Muscle layer of duodenum (tissue), 2 donors: Measurements from ENCODE around the gene LRRTM2.
"Not testable (repeated sequence)": the region's sequence is repeated elsewhere in the genome, so short reads cannot be mapped to it uniquely, and the experiment has no call there.

ENCODE experiments used
- H3K27ac ChIP-seq: one replicate; pipeline ENCODE4 v1.7.0; 2013; ENCODE audit warnings: mild to moderate bottlenecking, low read length
- H3K27me3 ChIP-seq: one replicate; pipeline ENCODE4 v1.7.0; 2013; ENCODE audit warnings: low read depth, mild to moderate bottlenecking, control low read depth, low read length
- H3K36me3 ChIP-seq, 2 donors: one replicate each; pipeline ENCODE4 v1.7.0; 2013; ENCODE audit warnings: low read length in 2 of 2, control low read depth in 1 of 2, mild to moderate bottlenecking in 1 of 2; ENCODE audit not compliant: insufficient read depth in 2 of 2, control insufficient read depth in 1 of 2
- H3K4me1 ChIP-seq, 2 donors: one replicate each; pipeline ENCODE4 v1.7.0; 2013; ENCODE audit warnings: low read length in 2 of 2, mild to moderate bottlenecking in 2 of 2, control low read depth in 1 of 2, moderate library complexity in 1 of 2; ENCODE audit not compliant: insufficient read depth in 2 of 2, control insufficient read depth in 1 of 2
- H3K4me3 ChIP-seq, 2 donors: one replicate each; pipeline ENCODE4 v1.7.0; 2013; ENCODE audit warnings: low read length in 2 of 2, low read depth in 1 of 2, mild to moderate bottlenecking in 1 of 2
- H3K9me3 ChIP-seq, 2 donors: one replicate each; pipeline ENCODE4 v1.7.0; 2013; ENCODE audit warnings: low read length in 2 of 2, control low read depth in 1 of 2, mild to moderate bottlenecking in 1 of 2; ENCODE audit not compliant: control insufficient read depth in 1 of 2
- donor health status: healthy.

The LRRTM2 gene

GRCh38 chr5:138834853-138835252 lies 40.3 kb downstream of the LRRTM2 start:
- not testable (repeated sequence) for H3K9me3 ChIP-seq, H3K4me1 ChIP-seq, H3K27ac ChIP-seq, H3K27me3 ChIP-seq, H3K36me3 ChIP-seq, H3K4me3 ChIP-seq

GRCh38 chr5:138833726-138834480 lies 41.2 kb downstream of the LRRTM2 start:
- no peaks in the 10 kb centered on the region for H3K27me3 ChIP-seq
- peaks cover 0 to 9% of the 10 kb centered on the region in 2 donors for H3K4me1 ChIP-seq
- H3K9me3 ChIP-seq, result no peaks in the 10 kb centered on the region
- H3K27ac ChIP-seq, result no peak overlapping the region
- H3K4me3 ChIP-seq, result no peak overlapping the region
- peaks cover 3 to 7% of the 10 kb centered on the region in 2 donors for H3K36me3 ChIP-seq

DNA sequence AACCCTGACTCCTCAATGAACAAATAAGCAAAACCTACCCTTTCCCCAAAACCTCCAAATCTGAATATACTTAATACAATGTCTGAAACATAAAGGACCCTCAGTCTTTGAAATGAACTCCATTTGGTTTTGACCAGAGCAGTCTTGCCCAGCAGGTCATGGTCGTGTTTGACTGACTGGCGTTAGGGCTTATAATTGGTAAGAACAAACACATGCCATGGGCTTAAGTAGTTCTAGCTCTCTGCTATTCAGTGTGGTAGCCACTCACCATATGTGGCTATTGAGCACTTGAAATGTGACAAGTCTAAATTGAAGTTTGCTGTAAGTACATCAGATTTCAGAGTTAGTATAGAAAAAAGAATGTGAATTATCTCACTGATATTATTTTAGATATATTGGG lies 42.1 kb downstream of the LRRTM2 start:
- peaks cover 0 to 9% of the 10 kb centered on the region in 2 donors for H3K4me1 ChIP-seq
- no peak overlapping the region for H3K27ac ChIP-seq
- no peak overlapping the region for H3K4me3 ChIP-seq
- no peaks in the 10 kb centered on the region for H3K27me3 ChIP-seq
- no peaks in the 10 kb centered on the region for H3K9me3 ChIP-seq
- peaks cover 11 to 13% of the 10 kb centered on the region in 2 donors for H3K36me3 ChIP-seq

GRCh38 chr5:138832218-138832617 lies 42.9 kb downstream of the LRRTM2 start:
- H3K36me3 ChIP-seq, result peaks cover 13 to 19% of the 10 kb centered on the region in 2 donors
- H3K4me3 ChIP-seq, result no peak overlapping the region
- no peaks in the 10 kb centered on the region for H3K27me3 ChIP-seq
- no peaks in the 10 kb centered on the region for H3K9me3 ChIP-seq
- H3K27ac ChIP-seq, result no peak overlapping the region
- H3K4me1 ChIP-seq, result peaks cover 0 to 9% of the 10 kb centered on the region in 2 donors

GRCh38 chr5:138831703-138832102 lies 43.4 kb downstream of the LRRTM2 start:
- peaks cover 0 to 9% of the 10 kb centered on the region in 2 donors for H3K4me1 ChIP-seq
- H3K27ac ChIP-seq, result no peak overlapping the region
- no peak overlapping the region for H3K4me3 ChIP-seq
- no peaks in the 10 kb centered on the region for H3K27me3 ChIP-seq
- H3K9me3 ChIP-seq, result no peaks in the 10 kb centered on the region
- H3K36me3 ChIP-seq, result peaks cover 13 to 19% of the 10 kb centered on the region in 2 donors

- no peak overlapping the region for H3K4me3 ChIP-seq
- H3K27me3 ChIP-seq, result no peaks in the 10 kb centered on the region
- peaks cover 0 to 14% of the 10 kb centered on the region in 2 donors for H3K4me1 ChIP-seq
- peaks cover 18 to 22% of the 10 kb centered on the region in 2 donors for H3K36me3 ChIP-seq
- H3K9me3 ChIP-seq, result no peaks in the 10 kb centered on the region
- H3K27ac ChIP-seq, result no peak overlapping the region
Measured at GRCh38 chr5:138829341-138829740, 45.8 kb downstream of the LRRTM2 start.

DNA sequence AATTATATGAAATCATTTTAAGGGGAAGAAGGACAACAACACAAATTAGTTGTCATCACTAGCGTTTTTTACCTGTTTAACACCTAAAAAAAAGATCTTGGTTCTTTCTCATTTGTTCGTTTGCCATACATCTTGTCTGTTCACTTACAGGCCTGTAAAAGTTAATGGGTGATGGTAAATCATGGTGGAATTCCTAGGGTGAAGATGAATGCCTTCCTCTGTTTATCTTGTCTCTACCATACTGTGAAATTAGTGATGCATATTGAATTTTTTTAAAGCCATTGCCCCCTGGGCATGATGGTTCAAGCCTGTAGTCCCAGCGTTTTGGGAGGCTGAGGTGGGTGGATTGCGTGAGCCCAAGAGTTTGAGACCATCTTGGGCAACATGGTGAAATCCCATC lies 46.6 kb downstream of the LRRTM2 start:
- H3K27ac ChIP-seq, result no peak overlapping the region
- peaks cover 21 to 24% of the 10 kb centered on the region in 2 donors for H3K36me3 ChIP-seq
- H3K4me1 ChIP-seq, result peaks cover 0 to 14% of the 10 kb centered on the region in 2 donors
- H3K4me3 ChIP-seq, result no peak overlapping the region
- no peaks in the 10 kb centered on the region for H3K9me3 ChIP-seq
- H3K27me3 ChIP-seq, result no peaks in the 10 kb centered on the region

DNA sequence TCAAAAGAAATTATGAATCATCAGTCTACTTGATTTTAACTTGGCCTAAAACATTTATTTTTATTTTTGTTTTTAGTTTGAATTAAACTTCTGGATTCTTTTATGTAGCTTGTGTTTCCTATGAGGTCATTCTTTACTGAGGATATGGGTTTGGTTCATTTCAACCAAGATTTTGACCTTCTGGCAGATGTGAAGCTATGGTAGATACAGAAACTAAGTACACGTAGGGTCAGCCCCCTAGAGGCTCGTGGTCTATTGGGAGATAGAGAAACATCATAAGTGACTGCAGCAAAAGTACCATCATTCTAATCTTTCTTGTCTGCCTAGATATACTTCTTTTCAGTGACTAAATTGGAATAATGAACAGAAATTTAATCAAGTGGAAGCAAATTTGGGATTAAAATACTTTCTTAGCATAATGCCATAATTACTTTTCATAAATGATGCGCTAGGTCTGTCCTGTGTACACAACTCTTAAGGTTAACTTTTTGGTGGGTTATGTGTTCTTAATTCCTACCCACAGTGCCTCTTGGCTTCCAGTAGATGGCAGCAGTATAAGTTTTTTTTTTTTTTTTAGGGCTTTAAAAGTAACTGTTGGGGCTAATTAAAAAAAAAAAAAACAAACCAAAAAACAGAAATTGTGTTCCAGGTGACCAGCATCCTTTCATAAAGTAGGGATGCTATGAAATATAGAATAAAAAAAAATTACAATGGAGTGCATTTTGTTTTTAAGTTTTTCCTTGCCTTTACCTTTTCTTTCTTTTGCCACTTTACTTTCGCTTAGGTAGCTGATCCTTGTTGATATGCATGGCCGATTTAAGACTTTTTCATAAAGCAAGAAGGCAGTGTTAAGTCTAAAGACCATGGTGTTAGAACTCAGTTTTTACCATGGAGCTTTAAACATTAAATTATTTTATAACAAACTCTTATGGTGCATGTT lies 49.9 kb downstream of the LRRTM2 start:
- Histone ChIP-seq H3K27ac (no peak overlapping the region), H3K9me3 (no peaks in the 10 kb centered on the region), H3K36me3 (peaks cover 21 to 27% of the 10 kb centered on the region in 2 donors), H3K4me1 (peaks cover 0 to 5% of the 10 kb centered on the region in 2 donors), H3K27me3 (no peaks in the 10 kb centered on the region), H3K4me3 (no peak overlapping the region)

DNA sequence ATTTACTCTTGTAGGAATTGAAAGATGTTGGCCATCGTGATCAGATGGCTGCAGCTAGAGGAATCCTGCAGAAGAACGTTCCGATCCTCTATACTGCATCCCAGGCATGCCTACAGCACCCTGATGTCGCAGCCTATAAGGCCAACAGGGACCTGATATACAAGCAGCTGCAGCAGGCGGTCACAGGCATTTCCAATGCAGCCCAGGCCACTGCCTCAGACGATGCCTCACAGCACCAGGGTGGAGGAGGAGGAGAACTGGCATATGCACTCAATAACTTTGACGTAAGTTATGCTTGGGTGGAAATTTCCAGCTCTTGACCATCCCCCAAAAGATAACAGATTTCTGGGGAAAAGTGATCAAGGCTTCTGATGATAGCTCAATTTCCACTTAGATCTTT lies 50.6 kb downstream of the LRRTM2 start:
- Histone ChIP-seq H3K9me3 (no peaks in the 10 kb centered on the region), H3K27me3 (no peaks in the 10 kb centered on the region), H3K27ac (no peak overlapping the region), H3K36me3 (peaks cover 20 to 27% of the 10 kb centered on the region in 2 donors), H3K4me3 (no peak overlapping the region), H3K4me1 (peaks cover 0 to 6% of the 10 kb centered on the region in 2 donors)

- Histone ChIP-seq H3K27ac (no peak overlapping the region), H3K4me3 (no peak overlapping the region), H3K27me3 (no peaks in the 10 kb centered on the region), H3K36me3 (peaks cover 8 to 12% of the 10 kb centered on the region in 2 donors), H3K9me3 (no peaks in the 10 kb centered on the region), H3K4me1 (peaks cover 0 to 8% of the 10 kb centered on the region in 2 donors)
Measured at GRCh38 chr5:138820695-138821094, 54.4 kb downstream of the LRRTM2 start.

- peaks cover 6 to 10% of the 10 kb centered on the region in 2 donors for H3K36me3 ChIP-seq
- no peaks in the 10 kb centered on the region for H3K9me3 ChIP-seq
- no peaks in the 10 kb centered on the region for H3K27me3 ChIP-seq
- peaks cover 0 to 3% of the 10 kb centered on the region in 2 donors for H3K4me1 ChIP-seq
- no peak overlapping the region for H3K4me3 ChIP-seq
- H3K27ac ChIP-seq, result no peak overlapping the region
Measured at GRCh38 chr5:138819081-138819480, 56.1 kb downstream of the LRRTM2 start.
